OCI-LY7 (cell line): ENCODE results near the gene CCDC92. TPM values are rescaled to one million over a fixed set of nuclear protein-coding genes. Genes with fewer than 3 reads are reported as not detected.

Experiments used
- BruUV-seq: library from RNA; stranded (reverse); fragments of 400-500 nt; replicated peaks from 2 replicates; lab custom pipeline; 2021; lab: Mats Ljungman, UMichigan
- CTCF ChIA-PET: fragments of 300-600 bp; sonication (Branson Sonifier 250); formaldehyde crosslinking; loops from one replicate; lab custom pipeline; 2022; ENCODE audit warnings: antibody characterized with exemption; ENCODE audit not compliant: unreplicated experiment; lab: Charles Lee
- POLR2A ChIA-PET: fragments of 300-600 bp; sonication (Branson Sonifier 250); formaldehyde crosslinking; loops from one replicate; lab custom pipeline; 2022; ENCODE audit warnings: antibody characterized with exemption; lab: Charles Lee
- DNase-seq: peaks from one replicate; pipeline ENCODE4 v3.0.0-alpha.2; 2015; ENCODE audit warnings: low spot score
- H2AFZ ChIP-seq: fragments of 200-600 bp; sonication (generic), shearing (Covaris generic); 2 replicates; pipeline ENCODE4 v1.6.1; 2014; ENCODE audit warnings: mild to moderate bottlenecking, antibody characterized with exemption, low read length, moderate library complexity
- H3K27ac ChIP-seq: fragments of 200-600 bp; sonication (generic); 2 replicates; pipeline ENCODE4 v1.5.1; 2014; ENCODE audit warnings: mixed run types, low read depth, mild to moderate bottlenecking, moderate library complexity, low read length, inconsistent platforms; ENCODE audit not compliant: poor library complexity, severe bottlenecking
- H3K36me3 ChIP-seq: fragments of 200-600 bp; sonication (generic); 2 replicates; pipeline ENCODE4 v1.6.1; 2014; ENCODE audit warnings: mild to moderate bottlenecking, antibody characterized with exemption, low read length, moderate library complexity, mixed read lengths; ENCODE audit not compliant: insufficient read depth
- H3K4me1 ChIP-seq: fragments of 200-600 bp; sonication (generic); 2 replicates; pipeline ENCODE4 v1.5.1; 2014; ENCODE audit warnings: mild to moderate bottlenecking, low read length; ENCODE audit not compliant: insufficient read depth, poor library complexity, severe bottlenecking
- H3K4me2 ChIP-seq: fragments of 200-600 bp; sonication (generic); 2 replicates; pipeline ENCODE4 v1.6.1; 2014; ENCODE audit warnings: mild to moderate bottlenecking, low read length
- H3K4me3 ChIP-seq: fragments of 200-600 bp; sonication (generic); 2 replicates; pipeline ENCODE4 v1.5.1; 2014; ENCODE audit warnings: mild to moderate bottlenecking, low read depth, low read length; ENCODE audit not compliant: poor library complexity, severe bottlenecking
- H3K79me2 ChIP-seq: fragments of 200-600 bp; sonication (generic); 2 replicates; pipeline ENCODE4 v1.6.1; 2016; ENCODE audit warnings: low read depth, mild to moderate bottlenecking, low read length, moderate library complexity, mixed read lengths; ENCODE audit not compliant: insufficient read depth
- H3K9me2 ChIP-seq: fragments of 200-600 bp; sonication (generic); 2 replicates; pipeline ENCODE4 v1.6.1; 2016; ENCODE audit warnings: mild to moderate bottlenecking, low read length, mixed read lengths; ENCODE audit not compliant: insufficient read depth
- H3K9me3 ChIP-seq: fragments of 200-600 bp; sonication (generic); 2 replicates; pipeline ENCODE4 v1.6.1; 2014; ENCODE audit warnings: mild to moderate bottlenecking, mixed run types, low read length, mixed read lengths
- H4K20me1 ChIP-seq: fragments of 200-600 bp; sonication (generic); 2 replicates; pipeline ENCODE4 v1.6.1; 2014; ENCODE audit warnings: mild to moderate bottlenecking, antibody characterized with exemption, low read length, moderate library complexity, mixed read lengths; ENCODE audit not compliant: insufficient read depth
- EZH2phosphoT487 ChIP-seq: fragments of 200-600 bp; sonication (generic); IDR thresholded peaks from 2 replicates; pipeline ENCODE4 v1.6.1; 2018; ENCODE audit warnings: low read depth, borderline replicate concordance, mild to moderate bottlenecking, mixed run types, antibody characterized with exemption, low read length, moderate library complexity, mixed read lengths
- intact Hi-C: fragments of 100-400 bp; cut with micrococcal nuclease; formaldehyde crosslinking; loops from one replicate; pipeline ENCODE4 v1.10.0; 2022; ENCODE audit not compliant: unreplicated experiment
- total RNA-seq, 2 experiments: library from RNA; depleted of rRNA in 1 of 2; stranded (reverse); fragments of >200 nt in 1 of 2; shearing (Covaris generic) in 1 of 2; gene quantifications; 2 replicates each; pipeline ENCODE4 v1.2.3, GENCODE V29; 2014 to 2022
- TF ChIP-seq, protein P1 (sequence below): fragments of 200-600 bp; sonication (generic); conservative IDR thresholded peaks from 2 replicates; pipeline ENCODE4 v1.5.1; 2014; ENCODE audit warnings: mild to moderate bottlenecking, antibody characterized with exemption, low read length, moderate library complexity, mixed read lengths

Gene CCDC92
- total RNA-seq, 2 experiments from 2014 or later, result 3.1 to 12.3 TPM

DNA sequence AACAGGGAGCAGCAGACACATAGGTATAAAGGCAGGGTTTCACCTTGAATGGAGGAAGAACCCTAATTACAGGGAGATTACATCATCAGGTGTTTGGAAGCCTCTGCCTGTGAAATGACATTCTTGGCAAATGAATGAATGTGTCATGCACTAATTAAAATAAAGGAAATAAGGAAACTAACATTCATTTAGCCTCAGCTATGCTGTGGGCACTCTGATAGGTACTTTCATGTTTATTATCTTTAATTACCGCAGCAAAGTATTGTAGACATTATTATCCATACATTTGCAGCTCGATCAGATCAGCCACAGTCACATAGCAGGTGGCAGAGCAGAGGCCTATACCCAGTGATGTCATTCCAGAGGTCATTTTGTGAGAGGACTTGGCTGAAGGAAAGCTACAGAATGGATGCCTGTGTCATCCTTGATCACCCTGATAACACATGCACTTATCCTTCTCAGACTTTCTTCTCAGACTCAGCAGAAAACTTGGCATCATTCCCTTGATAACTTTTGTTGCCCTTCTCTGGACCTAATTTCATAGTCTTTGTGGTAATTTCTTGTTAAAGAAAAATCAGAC, 18.8 kb upstream of the CCDC92 start:
- intact Hi-C loops, result no loop called here
- Histone ChIP-seq H3K9me3 (no peaks in the 10 kb centered on the region), H4K20me1 (no peaks in the 10 kb centered on the region; the same call in 1 of the 2 replicates), H3K4me1 (peaks cover 10% of the 10 kb centered on the region), H2AFZ (no peak overlapping the region), H3K4me2 (no peak overlapping the region), H3K27ac (no peak overlapping the region), H3K4me3 (no peak overlapping the region), H3K9me2 (no peaks in the 10 kb centered on the region), H3K36me3 (peaks cover 87% of the 10 kb centered on the region), H3K79me2 (no peaks in the 10 kb centered on the region)
- no peak for TF ChIP-seq EZH2phosphoT487
- TF ChIP-seq, protein P1, sequence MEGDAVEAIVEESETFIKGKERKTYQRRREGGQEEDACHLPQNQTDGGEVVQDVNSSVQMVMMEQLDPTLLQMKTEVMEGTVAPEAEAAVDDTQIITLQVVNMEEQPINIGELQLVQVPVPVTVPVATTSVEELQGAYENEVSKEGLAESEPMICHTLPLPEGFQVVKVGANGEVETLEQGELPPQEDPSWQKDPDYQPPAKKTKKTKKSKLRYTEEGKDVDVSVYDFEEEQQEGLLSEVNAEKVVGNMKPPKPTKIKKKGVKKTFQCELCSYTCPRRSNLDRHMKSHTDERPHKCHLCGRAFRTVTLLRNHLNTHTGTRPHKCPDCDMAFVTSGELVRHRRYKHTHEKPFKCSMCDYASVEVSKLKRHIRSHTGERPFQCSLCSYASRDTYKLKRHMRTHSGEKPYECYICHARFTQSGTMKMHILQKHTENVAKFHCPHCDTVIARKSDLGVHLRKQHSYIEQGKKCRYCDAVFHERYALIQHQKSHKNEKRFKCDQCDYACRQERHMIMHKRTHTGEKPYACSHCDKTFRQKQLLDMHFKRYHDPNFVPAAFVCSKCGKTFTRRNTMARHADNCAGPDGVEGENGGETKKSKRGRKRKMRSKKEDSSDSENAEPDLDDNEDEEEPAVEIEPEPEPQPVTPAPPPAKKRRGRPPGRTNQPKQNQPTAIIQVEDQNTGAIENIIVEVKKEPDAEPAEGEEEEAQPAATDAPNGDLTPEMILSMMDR, result no peak
- no TSS peak for BruUV-seq
- POLR2A ChIA-PET, result no interaction called here
- CTCF ChIA-PET, result no interaction called here
- no peak for DNase-seq

DNA sequence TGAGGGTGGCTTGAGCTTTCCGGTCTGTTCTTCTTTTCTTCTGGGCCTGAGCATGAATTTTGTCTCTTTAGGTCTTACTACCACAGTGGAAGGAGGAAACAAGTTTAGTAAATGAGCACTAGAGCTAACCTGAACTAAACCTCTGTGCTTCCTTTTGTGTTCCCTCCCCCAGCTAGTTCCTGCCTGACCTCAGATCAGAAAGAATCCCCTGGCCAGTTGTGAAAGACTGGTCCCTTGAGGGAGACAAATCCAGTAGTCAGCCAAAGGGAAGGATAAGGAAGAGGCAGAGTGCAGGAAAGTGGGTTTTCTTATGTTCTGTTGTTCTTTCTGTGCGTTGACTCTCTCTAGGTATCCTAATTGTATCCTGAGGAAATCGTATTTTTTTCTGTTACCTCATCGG, 17.9 kb upstream of the CCDC92 start:
- TF ChIP-seq, protein P1, result no peak
- no peak for TF ChIP-seq EZH2phosphoT487
- no TSS peak for BruUV-seq
- Histone ChIP-seq H3K9me3 (no peaks in the 10 kb centered on the region), H4K20me1 (no peaks in the 10 kb centered on the region; the same call in 1 of the 2 replicates), H3K4me2 (no peak overlapping the region), H3K79me2 (no peaks in the 10 kb centered on the region), H3K4me1 (peaks cover 10% of the 10 kb centered on the region), H3K9me2 (no peaks in the 10 kb centered on the region), H3K27ac (no peak overlapping the region), H3K4me3 (no peak overlapping the region), H2AFZ (no peak overlapping the region), H3K36me3 (peaks cover 85% of the 10 kb centered on the region)
- no peak for DNase-seq
- intact Hi-C loops, result no loop called here
- POLR2A ChIA-PET, result interaction anchor here (0.6 kb wide), 1 partner anchor 402 kb away, joined by 3 read pairs; no protein-coding TSS in a partner anchor
- CTCF ChIA-PET, result no interaction called here

DNA sequence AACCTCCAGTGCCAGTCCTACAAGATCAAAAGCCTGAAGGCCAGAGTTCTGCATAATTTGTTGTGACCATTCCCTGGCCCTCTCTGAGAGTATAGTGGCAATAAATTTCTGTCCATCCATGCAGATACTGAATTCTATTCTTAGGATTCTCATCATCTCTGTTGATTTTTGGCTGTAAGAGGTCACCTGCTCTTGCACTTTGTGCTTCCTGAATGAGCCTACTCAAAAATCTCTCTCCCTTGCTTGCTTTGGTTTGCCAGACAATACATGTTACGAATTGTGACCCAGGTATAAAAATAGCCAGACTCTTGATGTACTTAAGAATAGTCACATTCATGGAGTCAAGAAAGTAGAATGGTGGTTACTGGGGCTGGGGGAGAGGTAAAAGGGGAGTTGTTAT, 17.1 kb upstream of the CCDC92 start:
- no peak overlapping the region for H3K4me3 ChIP-seq
- no peaks in the 10 kb centered on the region for H4K20me1 ChIP-seq
- TF ChIP-seq EZH2phosphoT487, result no peak
- TF ChIP-seq, protein P1, result no peak
- H2AFZ ChIP-seq, result no peak overlapping the region
- intact Hi-C loops, result no loop called here
- H3K36me3 ChIP-seq, result peaks cover 78% of the 10 kb centered on the region
- no peak for DNase-seq
- H3K9me3 ChIP-seq, result no peaks in the 10 kb centered on the region
- peaks cover 5% of the 10 kb centered on the region for H3K4me1 ChIP-seq
- no TSS peak for BruUV-seq
- no peaks in the 10 kb centered on the region for H3K79me2 ChIP-seq
- ChIA-PET CTCF (no interaction called here), POLR2A (interaction anchor here (0.6 kb wide), 1 partner anchor 401 kb away, joined by 3 read pairs; no protein-coding TSS in a partner anchor)
- H3K4me2 ChIP-seq, result no peak overlapping the region
- no peaks in the 10 kb centered on the region for H3K9me2 ChIP-seq
- H3K27ac ChIP-seq, result no peak overlapping the region
